Muscle of back (tissue), 10 donors: ENCODE measurements around the gene EGFL8. TPM values are rescaled to one million over a fixed set of nuclear protein-coding genes. Genes with fewer than 3 reads are reported as not detected.

Source experiments
- polyA plus RNA-seq, 10 donors: library from polyadenylated mRNA; unstranded; fragments of 120-200 nt; gene quantifications; one replicate each; pipeline ENCODE4 v1.2.1, GENCODE V29; 2013; ENCODE audit not compliant: insufficient read length in 10 of 10

Gene EGFL8
- polyA plus RNA-seq, 10 donors: 19.1 to 45.8 (median 25.4) TPM

Other genes starting within 250 kb of the EGFL8 start
- 1 to 10 TPM; 3.5 to 9.1 (median 5.7) TPM for gene C2, start 236.9 kb upstream of the EGFL8 start, polyA plus RNA-seq
- gene CFB, start 218.5 kb upstream of the EGFL8 start, polyA plus RNA-seq: 1 to 10 TPM; 1.0 to 2.6 (median 1.6) TPM
- gene NELFE, start 205.6 kb upstream of the EGFL8 start, polyA plus RNA-seq: 10 to 100 TPM; 49.5 to 68.7 (median 64.3) TPM
- 10 to 100 TPM; 17.9 to 35.1 (median 25.0) TPM for gene SKIC2, start 205.4 kb upstream of the EGFL8 start, polyA plus RNA-seq
- gene DXO, start 192.5 kb upstream of the EGFL8 start, polyA plus RNA-seq: 10 to 100 TPM; 11.4 to 21.4 (median 15.4) TPM
- gene C4A, start 182.5 kb upstream of the EGFL8 start, polyA plus RNA-seq: 10 to 100 TPM in 5 of 10 donors, 1 to 10 TPM in 5; 6.2 to 21.3 (median 10.3) TPM
- 10 to 100 TPM in 9 of 10 donors, 1 to 10 TPM in 1; 8.7 to 25.9 (median 14.3) TPM for gene C4B, start 149.8 kb upstream of the EGFL8 start, polyA plus RNA-seq
- 1 to 10 TPM in 2 of 10 donors, under 1 TPM in 8; 0.35 to 1.1 (median 0.58) TPM for gene CYP21A2, start 126.2 kb upstream of the EGFL8 start, polyA plus RNA-seq
- gene TNXB, start 55.3 kb upstream of the EGFL8 start, polyA plus RNA-seq: 100 to 1,000 TPM in 7 of 10 donors, 10 to 100 TPM in 3; 87.2 to 269 (median 143) TPM
- 10 to 100 TPM; 33.0 to 55.9 (median 41.5) TPM for gene ATF6B, start 36.3 kb upstream of the EGFL8 start, polyA plus RNA-seq
- gene FKBPL, start 34.3 kb upstream of the EGFL8 start, polyA plus RNA-seq: 1 to 10 TPM; 3.3 to 5.4 (median 4.0) TPM
- 1 to 10 TPM in 6 of 10 donors, under 1 TPM in 4; 0.62 to 2.0 (median 1.6) TPM for gene PRRT1, start 12.7 kb upstream of the EGFL8 start, polyA plus RNA-seq
- 10 to 100 TPM; 22.3 to 37.4 (median 29.0) TPM for gene PPT2, start 10.5 kb upstream of the EGFL8 start, polyA plus RNA-seq
- gene AGPAT1, start 11.5 kb downstream of the EGFL8 start, polyA plus RNA-seq: 10 to 100 TPM; 55.3 to 64.3 (median 59.1) TPM
- gene RNF5, start 13.8 kb downstream of the EGFL8 start, polyA plus RNA-seq: 10 to 100 TPM; 39.1 to 54.0 (median 48.7) TPM
- 10 to 100 TPM in 2 of 10 donors, 1 to 10 TPM in 8; 4.9 to 15.9 (median 7.4) TPM for gene AGER, start 19.7 kb downstream of the EGFL8 start, polyA plus RNA-seq
- gene PBX2, start 25.6 kb downstream of the EGFL8 start, polyA plus RNA-seq: 100 to 1,000 TPM in 7 of 10 donors, 10 to 100 TPM in 3; 86.2 to 123 (median 103) TPM
- gene GPSM3, start 28.0 kb downstream of the EGFL8 start, polyA plus RNA-seq: 10 to 100 TPM in 2 of 10 donors, 1 to 10 TPM in 8; 5.0 to 17.7 (median 7.4) TPM
- gene NOTCH4, start 59.5 kb downstream of the EGFL8 start, polyA plus RNA-seq: 10 to 100 TPM; 15.1 to 30.0 (median 22.0) TPM
- gene TSBP1, start 207.3 kb downstream of the EGFL8 start, polyA plus RNA-seq: under 1 TPM in 1 of 10 donors, not detected in 9; 0.45 TPM
- gene BTNL2, start 242.6 kb downstream of the EGFL8 start, polyA plus RNA-seq: 1 to 10 TPM in 1 of 10 donors, under 1 TPM in 8, not detected in 1; 0.16 to 1.2 (median 0.39) TPM